NT2/D1 (cell line): ENCODE measurements around the gene EGFR.

ENCODE experiments used
- SUZ12 ChIP-seq: IDR thresholded peaks from 2 replicates; pipeline ENCODE4 v1.6.1; 2011; ENCODE audit not compliant: insufficient read length, insufficient read depth; ENCODE audit errors: extremely low read depth
- YY1 ChIP-seq: IDR thresholded peaks from 2 replicates; pipeline ENCODE4 v1.6.1; 2011; ENCODE audit not compliant: insufficient read length, insufficient read depth
- ZNF274 ChIP-seq: IDR thresholded peaks from 2 replicates; pipeline ENCODE4 v1.6.1; 2011; ENCODE audit warnings: mild to moderate bottlenecking, low read depth, low read length

- TF ChIP-seq YY1 (no peak), ZNF274 (no peak), SUZ12 (no peak)
Measured at GRCh38 chr7:55160539-55160938, 141.7 kb downstream of the EGFR start.
